ENCODE results near the gene CDC25C.

CDC25C gene

GRCh38 chr5:138305797-138306196, 25.8 kb downstream of the CDC25C start:
- H3K4me3 ChIP-seq = no peak overlapping the region
- TF ChIP-seq, protein P1, sequence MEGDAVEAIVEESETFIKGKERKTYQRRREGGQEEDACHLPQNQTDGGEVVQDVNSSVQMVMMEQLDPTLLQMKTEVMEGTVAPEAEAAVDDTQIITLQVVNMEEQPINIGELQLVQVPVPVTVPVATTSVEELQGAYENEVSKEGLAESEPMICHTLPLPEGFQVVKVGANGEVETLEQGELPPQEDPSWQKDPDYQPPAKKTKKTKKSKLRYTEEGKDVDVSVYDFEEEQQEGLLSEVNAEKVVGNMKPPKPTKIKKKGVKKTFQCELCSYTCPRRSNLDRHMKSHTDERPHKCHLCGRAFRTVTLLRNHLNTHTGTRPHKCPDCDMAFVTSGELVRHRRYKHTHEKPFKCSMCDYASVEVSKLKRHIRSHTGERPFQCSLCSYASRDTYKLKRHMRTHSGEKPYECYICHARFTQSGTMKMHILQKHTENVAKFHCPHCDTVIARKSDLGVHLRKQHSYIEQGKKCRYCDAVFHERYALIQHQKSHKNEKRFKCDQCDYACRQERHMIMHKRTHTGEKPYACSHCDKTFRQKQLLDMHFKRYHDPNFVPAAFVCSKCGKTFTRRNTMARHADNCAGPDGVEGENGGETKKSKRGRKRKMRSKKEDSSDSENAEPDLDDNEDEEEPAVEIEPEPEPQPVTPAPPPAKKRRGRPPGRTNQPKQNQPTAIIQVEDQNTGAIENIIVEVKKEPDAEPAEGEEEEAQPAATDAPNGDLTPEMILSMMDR (IDR thresholded peaks at IDR 0.05) = no peak
- H3K27ac ChIP-seq = no peak overlapping the region
- no peak for DNase-seq (ENCODE audit: low spot score)

DNA sequence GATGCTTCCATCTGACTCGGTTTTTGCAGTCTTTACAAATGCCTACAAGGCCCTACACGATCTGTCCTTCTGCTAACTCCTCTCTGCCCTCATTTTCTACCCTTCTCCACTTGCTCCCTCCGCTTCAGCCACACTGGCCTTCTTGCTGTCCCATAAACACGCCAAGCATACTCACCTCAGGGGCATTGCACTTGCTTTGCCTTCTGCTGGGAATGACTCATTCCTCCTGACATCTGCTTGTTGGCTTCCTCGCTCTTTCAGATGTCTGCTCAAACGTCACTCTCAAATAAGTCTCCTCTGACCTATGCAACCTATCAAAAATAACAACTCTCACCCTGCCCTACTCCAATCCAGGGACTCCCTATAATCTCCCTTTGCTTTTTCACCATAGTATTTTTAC, 28.2 kb downstream of the CDC25C start:
- DNase-seq (ENCODE audit: low spot score) = no peak
- TF ChIP-seq, protein P1 (IDR thresholded peaks at IDR 0.05) = no peak
- H3K4me3 ChIP-seq = no peak overlapping the region
- H3K27ac ChIP-seq = no peak overlapping the region

- H3K4me3 ChIP-seq = no peak overlapping the region
- H3K27ac ChIP-seq = no peak overlapping the region
- no peak for DNase-seq (ENCODE audit: low spot score)
- TF ChIP-seq, protein P1 (IDR thresholded peaks at IDR 0.05) = no peak
Measured at GRCh38 chr5:138289296-138289695, 42.3 kb downstream of the CDC25C start.

DNA sequence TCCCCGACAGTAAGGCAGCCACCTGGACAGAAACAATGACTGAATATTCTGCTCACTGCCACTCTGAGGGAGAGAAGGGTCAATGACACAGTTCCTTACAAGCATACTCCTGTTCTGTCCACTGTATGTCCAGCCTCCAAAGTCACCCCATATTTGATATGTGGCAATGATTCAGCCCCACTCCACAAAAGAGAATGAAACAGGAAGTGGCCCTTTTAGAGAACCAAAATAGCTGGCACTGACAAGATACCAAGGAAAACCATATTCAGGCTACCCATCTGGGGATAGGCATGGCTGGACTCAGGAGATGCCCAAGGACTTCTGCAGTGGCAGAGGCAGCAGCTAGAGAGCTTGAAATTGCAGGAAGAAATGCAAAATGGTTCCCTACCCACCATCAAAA, 44.4 kb downstream of the CDC25C start:
- Histone ChIP-seq H3K27ac (no peak overlapping the region), H3K4me3 (no peak overlapping the region)
- TF ChIP-seq, protein P1 (IDR thresholded peaks at IDR 0.05) = no peak
- DNase-seq (ENCODE audit: low spot score) = no peak

GRCh38 chr5:138282920-138283742, 48.5 kb downstream of the CDC25C start:
- H3K27ac ChIP-seq = no peak overlapping the region
- TF ChIP-seq, protein P1 (IDR thresholded peaks at IDR 0.05) = no peak
- no peak for DNase-seq (ENCODE audit: low spot score)
- H3K4me3 ChIP-seq = no peak overlapping the region

GRCh38 chr5:138280915-138281314, 50.7 kb downstream of the CDC25C start:
- TF ChIP-seq, protein P1 (IDR thresholded peaks at IDR 0.05) = no peak

GRCh38 chr5:138276402-138277054, 55.1 kb downstream of the CDC25C start:
- H3K4me3 ChIP-seq = no peak overlapping the region
- TF ChIP-seq, protein P1 (IDR thresholded peaks at IDR 0.05) = no peak
- H3K27ac ChIP-seq = no peak overlapping the region
- DNase-seq (ENCODE audit: low spot score) = no peak

More at GRCh38 chr5:138280915-138281314, 50.7 kb downstream of the CDC25C start:
- no peak overlapping the region for H3K27ac ChIP-seq
- DNase-seq (ENCODE audit: low spot score) = no peak
- H3K4me3 ChIP-seq = no peak overlapping the region

All from coronary artery (tissue), 2 donors.